ENCODE results near the gene FHL3. TPM values are rescaled to one million over a fixed set of nuclear protein-coding genes. Genes with fewer than 3 reads are reported as not detected.

FHL3 gene
- total and polyA plus RNA-seq, 2 donors (not counting 1 experiment from before 2014, with no cell fraction given), result 0.15 to 2.2 TPM

DNA sequence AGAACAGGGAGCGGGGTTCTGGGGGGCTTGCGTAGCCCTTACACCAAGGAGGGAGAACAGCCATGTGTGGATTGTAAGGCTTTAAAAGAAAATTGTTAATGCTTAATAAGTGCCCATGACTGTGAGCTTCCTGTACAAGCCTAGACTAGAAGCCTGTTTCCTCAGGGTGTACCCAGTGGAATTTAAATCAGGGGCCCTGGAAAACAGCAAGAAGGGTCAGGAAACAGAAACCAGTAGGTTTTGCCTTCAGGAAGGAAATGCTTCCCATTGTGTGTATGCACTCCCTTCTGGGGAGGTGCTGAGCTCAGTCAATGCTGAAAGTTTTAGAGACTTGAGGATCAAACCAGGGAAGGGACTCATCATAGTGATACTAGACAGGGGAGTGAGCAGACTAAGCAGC is 19.9 kb upstream of the FHL3 start:
- no peak overlapping the region for H3K4me3 Mint-ChIP-seq
- no peaks in the 10 kb centered on the region for H3K79me2 ChIP-seq (ENCODE audit: control insufficient read depth, insufficient read depth, low read length)
- no peaks in the 10 kb centered on the region for H3K9me3 ChIP-seq (ENCODE audit: control extremely low read depth in 1 of 3, control insufficient read depth in 2 of 3, insufficient read depth in 1 of 3, low read length in 2 of 3)
- DNase-seq (no peak), ATAC-seq (ENCODE audit: low read depth) (no peak)
- no peak overlapping the region for H3K4me2 ChIP-seq (replicated peaks; ENCODE audit: low read depth, low read length, poor library complexity, severe bottlenecking)
- peaks cover 16% of the 10 kb centered on the region for H3K4me1 Mint-ChIP-seq
- TF ChIP-seq EZH2 (IDR thresholded peaks at IDR 0.05; ENCODE audit: borderline replicate concordance, insufficient read depth, low read depth, low read length, poor library complexity, severe bottlenecking), result no peak
- no peak for TF ChIP-seq CTCF (IDR thresholded peaks at IDR 0.05)
- H3K9me3 Mint-ChIP-seq (ENCODE audit: insufficient read depth), result no peaks in the 10 kb centered on the region
- H3K27me3 Mint-ChIP-seq, result no peaks in the 10 kb centered on the region
- H4K20me1 ChIP-seq (ENCODE audit: control insufficient read depth, insufficient read depth, low read length, poor library complexity, severe bottlenecking), result no peaks in the 10 kb centered on the region
- H3K4me3 ChIP-seq (ENCODE audit: control extremely low read depth in 1 of 5, extremely low read depth in 1 of 5, insufficient read depth in 1 of 5, low read depth in 2 of 5, low read length in 4 of 5), result no peak overlapping the region
- H3K27me3 ChIP-seq (replicated peaks in 1 of 4; ENCODE audit: control extremely low read depth in 1 of 4, control insufficient read depth in 3 of 4, insufficient read depth in 4 of 4, low read length in 3 of 4), result no peaks in the 10 kb centered on the region
- ChIA-PET POLR2A (no interaction called here), CTCF (interaction anchor here (1.0 to 1.4 kb wide), 6 partner anchors 34 to 809 kb away, joined by 3 to 4 read pairs (median 3); no protein-coding TSS in a partner anchor)
- intact Hi-C loops (cut with micrococcal nuclease), result loop anchor here (5.0 kb wide), 1 partner anchor 477 kb away; no protein-coding TSS in a partner anchor
- WGBS (ENCODE audit: insufficient coverage), result 100% methylated on average over 2 of the region's 2 CpGs
- no peak overlapping the region for H3K27ac ChIP-seq (ENCODE audit: low read length in 2 of 2)
- no peak overlapping the region for H2AFZ ChIP-seq (ENCODE audit: insufficient read depth, low read depth, low read length, poor library complexity, severe bottlenecking)
- H3K4me1 ChIP-seq (ENCODE audit: control insufficient read depth in 2 of 2, insufficient read depth in 2 of 2, low read length in 2 of 2), result peaks cover 4 to 5% of the 10 kb centered on the region in 2 donors
- peaks cover 6 to 44% of the 10 kb centered on the region in 2 experiments for H3K36me3 ChIP-seq (replicated peaks in 1 of 2; ENCODE audit: control extremely low read depth in 1 of 2, control insufficient read depth in 1 of 2, extremely low read depth in 1 of 2, insufficient read depth in 2 of 2, low read length in 1 of 2)
- no peak overlapping the region for H3K9ac ChIP-seq (ENCODE audit: low read length)
- H3K27ac Mint-ChIP-seq, result no peak overlapping the region

GRCh38 chr1:38022810-38023209 is 17.5 kb upstream of the FHL3 start:
- no peaks in the 10 kb centered on the region for H3K9me3 ChIP-seq (ENCODE audit: control extremely low read depth in 1 of 3, control insufficient read depth in 2 of 3, insufficient read depth in 1 of 3, low read length in 2 of 3)
- peaks cover 6 to 63% of the 10 kb centered on the region in 2 experiments for H3K36me3 ChIP-seq (replicated peaks in 1 of 2; ENCODE audit: control extremely low read depth in 1 of 2, control insufficient read depth in 1 of 2, extremely low read depth in 1 of 2, insufficient read depth in 2 of 2, low read length in 1 of 2)
- Mint-ChIP-seq H3K9me3 (ENCODE audit: insufficient read depth) (no peaks in the 10 kb centered on the region), H3K27me3 (no peaks in the 10 kb centered on the region), H3K4me1 (peaks cover 5% of the 10 kb centered on the region), H3K4me3 (no peak overlapping the region), H3K27ac (no peak overlapping the region)
- CTCF ChIA-PET, result interaction anchor here (0.7 to 1.5 kb wide), 6 partner anchors 10 to 163 kb away, joined by 3 to 5 read pairs (median 3); partner anchors contain the start of genes SF3A3 and UTP11
- peaks cover 2% of the 10 kb centered on the region for H3K79me2 ChIP-seq (ENCODE audit: control insufficient read depth, insufficient read depth, low read length)
- no peaks in the 10 kb centered on the region for H4K20me1 ChIP-seq (ENCODE audit: control insufficient read depth, insufficient read depth, low read length, poor library complexity, severe bottlenecking)
- WGBS (ENCODE audit: insufficient coverage), result 100% methylated on average over 1 of the region's 3 CpGs
- H3K27ac ChIP-seq (ENCODE audit: low read length in 2 of 2), result no peak overlapping the region
- no peak overlapping the region for H3K4me2 ChIP-seq (replicated peaks; ENCODE audit: low read depth, low read length, poor library complexity, severe bottlenecking)
- no peaks in the 10 kb centered on the region for H3K27me3 ChIP-seq (replicated peaks in 1 of 4; ENCODE audit: control extremely low read depth in 1 of 4, control insufficient read depth in 3 of 4, insufficient read depth in 4 of 4, low read length in 3 of 4)
- intact Hi-C loops (cut with micrococcal nuclease), result no loop called here
- DNase-seq (no peak), ATAC-seq (ENCODE audit: low read depth) (no peak)
- TF ChIP-seq EZH2 (IDR thresholded peaks at IDR 0.05; ENCODE audit: borderline replicate concordance, insufficient read depth, low read depth, low read length, poor library complexity, severe bottlenecking), result no peak
- no peak for TF ChIP-seq CTCF (IDR thresholded peaks at IDR 0.05)
- H3K9ac ChIP-seq (ENCODE audit: low read length), result no peak overlapping the region
- POLR2A ChIA-PET, result no interaction called here
- H3K4me1 ChIP-seq (ENCODE audit: control insufficient read depth in 2 of 2, insufficient read depth in 2 of 2, low read length in 2 of 2), result no peaks in the 10 kb centered on the region
- no peak overlapping the region for H3K4me3 ChIP-seq (ENCODE audit: control extremely low read depth in 1 of 5, extremely low read depth in 1 of 5, insufficient read depth in 1 of 5, low read depth in 2 of 5, low read length in 4 of 5)
- H2AFZ ChIP-seq (ENCODE audit: insufficient read depth, low read depth, low read length, poor library complexity, severe bottlenecking), result no peak overlapping the region
